Fibroblast of lung (primary cell): Measurements from ENCODE around the gene NOTCH2. TPM values are rescaled to one million over a fixed set of nuclear protein-coding genes. Genes with fewer than 3 reads are reported as not detected.
"Not testable (repeated sequence)": the region's sequence is repeated elsewhere in the genome, so short reads cannot be mapped to it uniquely, and the experiment has no call there.

Source experiments
- DNase-seq, 2 donors: peaks; one replicate each; pipeline versions ENCODE4 v3.0.0 to v3.0.0-alpha.2; 2010; ENCODE audit warnings: low read depth in 2 of 2
- H2AFZ ChIP-seq: 2 replicates; pipeline ENCODE4 v1.5.1; 2012; ENCODE audit warnings: low read length, control low read depth, inconsistent platforms
- H3K27ac ChIP-seq: 2 replicates; pipeline ENCODE4 v1.5.1; 2011; ENCODE audit warnings: low read length, control low read depth; ENCODE audit not compliant: insufficient read depth
- H3K27me3 ChIP-seq: 2 replicates; pipeline ENCODE4 v1.5.1; 2011; ENCODE audit warnings: mild to moderate bottlenecking, low read length; ENCODE audit not compliant: control insufficient read depth, insufficient read depth
- H3K36me3 ChIP-seq: 2 replicates; pipeline ENCODE4 v1.5.1; 2011; ENCODE audit warnings: low read length; ENCODE audit not compliant: control insufficient read depth, insufficient read depth
- H3K4me1 ChIP-seq: 2 replicates; pipeline ENCODE4 v1.5.1; 2011; ENCODE audit warnings: low read length; ENCODE audit not compliant: control insufficient read depth, insufficient read depth; ENCODE audit errors: extremely low read depth
- H3K4me2 ChIP-seq: 2 replicates; pipeline ENCODE4 v1.5.1; 2011; ENCODE audit warnings: low read length, control low read depth; ENCODE audit not compliant: insufficient read depth; ENCODE audit errors: extremely low read depth
- H3K4me3 ChIP-seq, 4 experiments: fragments of 200-600 bp in 1 of 4; sonication (generic) in 1 of 4; replicated peaks in 1 of 4; 2 replicates each; pipeline ENCODE4 v1.5.1; 2011 to 2016; ENCODE audit warnings: low read length in 4 of 4, low read depth in 3 of 4, mild to moderate bottlenecking in 3 of 4, control low read depth in 2 of 4, inconsistent platforms in 1 of 4, mixed read lengths in 1 of 4; ENCODE audit not compliant: insufficient read depth in 1 of 4; ENCODE audit errors: control extremely low read depth in 1 of 4
- H3K79me2 ChIP-seq: 2 replicates; pipeline ENCODE4 v1.5.1; 2012; ENCODE audit warnings: mild to moderate bottlenecking, low read length, inconsistent platforms; ENCODE audit not compliant: control insufficient read depth, insufficient read depth
- H3K9ac ChIP-seq: 2 replicates; pipeline ENCODE4 v1.5.1; 2011; ENCODE audit warnings: mild to moderate bottlenecking, low read length, control low read depth; ENCODE audit not compliant: insufficient read depth
- H3K9me3 ChIP-seq: 2 replicates; pipeline ENCODE4 v1.5.1; 2012; ENCODE audit warnings: low read depth, low read length; ENCODE audit not compliant: control insufficient read depth, insufficient read depth
- H4K20me1 ChIP-seq: 2 replicates; pipeline ENCODE4 v1.5.1; 2011; ENCODE audit warnings: low read length; ENCODE audit not compliant: control insufficient read depth, insufficient read depth; ENCODE audit errors: extremely low read depth
- EZH2 ChIP-seq: IDR thresholded peaks from 2 replicates; pipeline ENCODE4 v1.5.1; 2012; ENCODE audit warnings: low read length, control low read depth, mild to moderate bottlenecking; ENCODE audit errors: missing control alignments
- polyA plus RNA-seq, 2 donors: library from polyadenylated mRNA; depleted of rRNA in 1 of 2; stranded (reverse) in 1 of 2; unstranded in 1 of 2; fragments of >200 nt; gene quantifications; 2 replicates each; pipeline ENCODE4 v1.2.1, GENCODE V29; 2011 to 2012; ENCODE audit warnings: missing spikeins in 1 of 2
- total RNA-seq: library from RNA; depleted of rRNA; stranded (reverse); fragments of >200 nt; gene quantifications from 2 replicates; pipeline ENCODE4 v1.2.1, GENCODE V29; 2014
- TF ChIP-seq, protein P1 (sequence below), 2 donors: IDR thresholded peaks in 1 of 2; conservative IDR thresholded peaks in 1 of 2; 1 replicate in 1 of 2; 2 replicates in 1 of 2; pipeline ENCODE4 v1.5.1; 2011 to 2012; ENCODE audit warnings: low read length in 2 of 2, control low read depth in 1 of 2, inconsistent platforms in 1 of 2, low read depth in 1 of 2, mild to moderate bottlenecking in 1 of 2

Gene NOTCH2
- total and polyA plus RNA-seq, 2 donors (not counting 1 experiment from before 2014, with no cell fraction given) = 86.3 to 204 TPM

GRCh38 chr1:119981496-119981895, 88.0 kb downstream of the NOTCH2 start:
- Histone ChIP-seq H3K36me3 (peaks cover 1% of the 10 kb centered on the region), H3K4me2 (no peak overlapping the region), H3K27ac (no peak overlapping the region), H3K79me2 (peaks cover 34% of the 10 kb centered on the region), H3K9ac (no peak overlapping the region), H3K9me3 (no peaks in the 10 kb centered on the region), H2AFZ (no peak overlapping the region), H3K27me3 (no peaks in the 10 kb centered on the region), H3K4me1 (peaks cover 2% of the 10 kb centered on the region), H4K20me1 (no peaks in the 10 kb centered on the region), H3K4me3 (no peak overlapping the region)
- TF ChIP-seq EZH2 = no peak
- TF ChIP-seq, protein P1, sequence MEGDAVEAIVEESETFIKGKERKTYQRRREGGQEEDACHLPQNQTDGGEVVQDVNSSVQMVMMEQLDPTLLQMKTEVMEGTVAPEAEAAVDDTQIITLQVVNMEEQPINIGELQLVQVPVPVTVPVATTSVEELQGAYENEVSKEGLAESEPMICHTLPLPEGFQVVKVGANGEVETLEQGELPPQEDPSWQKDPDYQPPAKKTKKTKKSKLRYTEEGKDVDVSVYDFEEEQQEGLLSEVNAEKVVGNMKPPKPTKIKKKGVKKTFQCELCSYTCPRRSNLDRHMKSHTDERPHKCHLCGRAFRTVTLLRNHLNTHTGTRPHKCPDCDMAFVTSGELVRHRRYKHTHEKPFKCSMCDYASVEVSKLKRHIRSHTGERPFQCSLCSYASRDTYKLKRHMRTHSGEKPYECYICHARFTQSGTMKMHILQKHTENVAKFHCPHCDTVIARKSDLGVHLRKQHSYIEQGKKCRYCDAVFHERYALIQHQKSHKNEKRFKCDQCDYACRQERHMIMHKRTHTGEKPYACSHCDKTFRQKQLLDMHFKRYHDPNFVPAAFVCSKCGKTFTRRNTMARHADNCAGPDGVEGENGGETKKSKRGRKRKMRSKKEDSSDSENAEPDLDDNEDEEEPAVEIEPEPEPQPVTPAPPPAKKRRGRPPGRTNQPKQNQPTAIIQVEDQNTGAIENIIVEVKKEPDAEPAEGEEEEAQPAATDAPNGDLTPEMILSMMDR (conservative IDR thresholded peaks at IDR 0.05 in 1 of 2, IDR thresholded peaks at IDR 0.05 in 1 of 2; ENCODE audit: low read depth in 1 of 2, low read length in 2 of 2) = no peak
- DNase-seq = no peak

DNA sequence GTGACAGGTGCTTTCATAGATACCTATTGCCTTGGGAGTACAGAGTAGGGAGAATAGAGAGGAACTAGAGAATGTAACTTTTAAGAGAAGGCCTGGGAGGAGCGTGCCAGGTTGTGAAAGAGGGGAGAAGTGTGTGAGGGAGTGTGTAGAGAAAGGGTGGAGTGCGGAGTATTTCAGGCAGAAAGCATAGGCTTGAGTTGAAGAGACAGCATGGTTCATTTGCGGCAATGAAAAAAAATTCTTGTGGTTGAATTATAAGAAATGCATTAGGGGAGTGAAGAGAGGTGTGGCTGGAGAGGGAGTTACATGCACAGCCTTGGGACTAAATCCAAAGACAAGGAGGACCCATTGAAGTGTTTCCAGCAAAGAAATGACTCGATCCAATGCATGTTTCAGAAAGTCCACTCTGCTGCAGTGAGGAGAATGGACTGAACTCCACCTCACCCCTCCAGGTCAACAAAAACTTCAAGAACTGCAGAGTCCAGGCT, 91.4 kb downstream of the NOTCH2 start:
- TF ChIP-seq, protein P1 (conservative IDR thresholded peaks at IDR 0.05 in 1 of 2, IDR thresholded peaks at IDR 0.05 in 1 of 2; ENCODE audit: low read depth in 1 of 2, low read length in 2 of 2) = no peak
- TF ChIP-seq EZH2 = no peak
- no peaks in the 10 kb centered on the region for H3K36me3 ChIP-seq
- no peak overlapping the region for H3K27ac ChIP-seq
- H3K79me2 ChIP-seq = peaks cover 32% of the 10 kb centered on the region
- no peaks in the 10 kb centered on the region for H4K20me1 ChIP-seq
- no peak overlapping the region for H3K9ac ChIP-seq
- H3K27me3 ChIP-seq = no peaks in the 10 kb centered on the region
- H3K4me1 ChIP-seq = peaks cover 2% of the 10 kb centered on the region
- H2AFZ ChIP-seq = no peak overlapping the region
- H3K4me2 ChIP-seq = no peak overlapping the region
- peak in 1 of 2 donors; percentile 84 for DNase-seq
- H3K4me3 ChIP-seq = no peak overlapping the region
- H3K9me3 ChIP-seq = no peaks in the 10 kb centered on the region

GRCh38 chr1:119977113-119977736, 92.2 kb downstream of the NOTCH2 start:
- not testable (repeated sequence) for H3K9me3 ChIP-seq, H3K27me3 ChIP-seq
- peaks cover 29% of the 10 kb centered on the region for H3K79me2 ChIP-seq

GRCh38 chr1:119975582-119976254, 93.7 kb downstream of the NOTCH2 start:
- H2AFZ ChIP-seq, H3K9ac ChIP-seq, H3K4me3 ChIP-seq, H3K36me3 ChIP-seq, H3K4me1 ChIP-seq, H3K4me2 ChIP-seq, H4K20me1 ChIP-seq, H3K27me3 ChIP-seq, DNase-seq, H3K27ac ChIP-seq, H3K9me3 ChIP-seq: not testable (repeated sequence)
- H3K79me2 ChIP-seq = peaks cover 26% of the 10 kb centered on the region

More at GRCh38 chr1:119977113-119977736, 92.2 kb downstream of the NOTCH2 start:
- not testable (repeated sequence) for H4K20me1 ChIP-seq, DNase-seq, H2AFZ ChIP-seq, H3K4me3 ChIP-seq, H3K27ac ChIP-seq, H3K9ac ChIP-seq, H3K4me2 ChIP-seq, H3K4me1 ChIP-seq, H3K36me3 ChIP-seq
